Small intestine (tissue), 7 donors: ENCODE data around the gene TRIM68. TPM values are rescaled to one million over a fixed set of nuclear protein-coding genes. Genes with fewer than 3 reads are reported as not detected.

ENCODE experiments used
- DNase-seq, 2 donors: peaks; one replicate each; pipeline versions ENCODE4 v3.0.0 to v3.0.0-alpha.2; 2013
- FAIRE-seq: peaks from 2 replicates; lab custom pipeline; 2012; peaks lifted over from hg19 to GRCh38; lab: Jason Lieb, UNC
- H3K27ac ChIP-seq, 3 donors: one replicate each; pipeline ENCODE4 v1.5.1; 2013; ENCODE audit warnings: low read length in 2 of 3, mild to moderate bottlenecking in 2 of 3, control low read depth in 1 of 3, inconsistent platforms in 1 of 3, low read depth in 1 of 3, moderate library complexity in 1 of 3
- H3K27me3 ChIP-seq, 3 donors: one replicate each; pipeline ENCODE4 v1.6.1; 2013; ENCODE audit warnings: low read length in 3 of 3, inconsistent platforms in 1 of 3; ENCODE audit not compliant: control insufficient read depth in 3 of 3, insufficient read depth in 3 of 3
- H3K36me3 ChIP-seq, 3 donors: one replicate each; pipeline ENCODE4 v1.6.1; 2013; ENCODE audit warnings: low read length in 3 of 3, inconsistent platforms in 1 of 3, low read depth in 1 of 3, mild to moderate bottlenecking in 1 of 3, moderate library complexity in 1 of 3; ENCODE audit not compliant: control insufficient read depth in 3 of 3, insufficient read depth in 2 of 3
- H3K4me1 ChIP-seq, 3 donors: one replicate each; pipeline ENCODE4 v1.6.1; 2013; ENCODE audit warnings: low read length in 2 of 3, inconsistent platforms in 1 of 3, low read depth in 1 of 3, mild to moderate bottlenecking in 1 of 3, moderate library complexity in 1 of 3; ENCODE audit not compliant: control insufficient read depth in 3 of 3, insufficient read depth in 2 of 3
- H3K4me3 ChIP-seq, 3 donors: one replicate each; pipeline ENCODE4 v1.5.1; 2013; ENCODE audit warnings: low read length in 3 of 3, control low read depth in 1 of 3, inconsistent platforms in 1 of 3, low read depth in 1 of 3, mild to moderate bottlenecking in 1 of 3, moderate library complexity in 1 of 3
- H3K9me3 ChIP-seq, 2 donors: one replicate each; pipeline ENCODE4 v1.6.1; 2013; ENCODE audit warnings: low read depth in 1 of 2, low read length in 1 of 2; ENCODE audit not compliant: control insufficient read depth in 2 of 2, insufficient read depth in 1 of 2
- WGBS, 3 donors: extraction: QIAGEN DNeasy Blood & Tissue Kit; methylation state at CpG; one replicate each; pipeline ENCODE4 v1.1.7; 2013; 5-methylcytosine and 5-hydroxymethylcytosine counted together
- polyA plus RNA-seq, 4 donors: library from polyadenylated mRNA; stranded (reverse) in 3 of 4; unstranded in 1 of 4; fragments of 200-250 nt in 3 of 4; fragments of 120-200 nt in 1 of 4; gene quantifications; one replicate each; pipeline versions ENCODE4 v1.2.1 to v1.2.3, GENCODE V29; 2013
- donor health status: healthy with polysubstance abuse.
- donor health status: control.
- donor health status: control.
- donor health status: Bipolar disorder and iron deficiency.
- donor health status: healthy.

The TRIM68 gene
- polyA plus RNA-seq, 4 donors = 8.4 to 18.5 (median 10.6) TPM

GRCh38 chr11:4642043-4642442 lies 34.0 kb upstream of the TRIM68 start:
- Histone ChIP-seq H3K27ac (no peak overlapping the region), H3K9me3 (no peaks in the 10 kb centered on the region), H3K27me3 (peaks cover 0 to 5% (median 0%) of the 10 kb centered on the region in 3 donors), H3K36me3 (no peaks in the 10 kb centered on the region), H3K4me3 (no peak overlapping the region), H3K4me1 (no peaks in the 10 kb centered on the region)
- DNase-seq (no peak), FAIRE-seq (no peak)
- 70 to 79% (median 70%) methylated on average over 7 of the region's 7 CpGs for WGBS, 3 donors

- Histone ChIP-seq H3K27ac (no peak overlapping the region), H3K4me3 (no peak overlapping the region), H3K4me1 (no peaks in the 10 kb centered on the region), H3K27me3 (peaks cover 0 to 5% (median 0%) of the 10 kb centered on the region in 3 donors), H3K36me3 (no peaks in the 10 kb centered on the region), H3K9me3 (no peaks in the 10 kb centered on the region)
- no peak for DNase-seq
- WGBS, 3 donors = 78 to 86% (median 84%) methylated on average over 7 of the region's 7 CpGs
- no peak for FAIRE-seq
Measured at GRCh38 chr11:4641501-4641900, 33.5 kb upstream of the TRIM68 start.

DNA sequence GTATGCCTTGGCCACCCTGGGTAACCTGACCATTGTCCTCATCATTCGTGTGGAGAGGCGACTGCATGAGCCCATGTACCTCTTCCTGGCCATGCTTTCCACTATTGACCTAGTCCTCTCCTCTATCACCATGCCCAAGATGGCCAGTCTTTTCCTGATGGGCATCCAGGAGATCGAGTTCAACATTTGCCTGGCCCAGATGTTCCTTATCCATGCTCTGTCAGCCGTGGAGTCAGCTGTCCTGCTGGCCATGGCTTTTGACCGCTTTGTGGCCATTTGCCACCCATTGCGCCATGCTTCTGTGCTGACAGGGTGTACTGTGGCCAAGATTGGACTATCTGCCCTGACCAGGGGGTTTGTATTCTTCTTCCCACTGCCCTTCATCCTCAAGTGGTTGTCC lies 31.9 kb upstream of the TRIM68 start:
- FAIRE-seq (no peak), DNase-seq (no peak)
- H3K27ac ChIP-seq = no peak overlapping the region
- H3K9me3 ChIP-seq = no peaks in the 10 kb centered on the region
- H3K4me3 ChIP-seq = no peak overlapping the region
- H3K36me3 ChIP-seq = no peaks in the 10 kb centered on the region
- H3K4me1 ChIP-seq = no peaks in the 10 kb centered on the region
- 81 to 88% (median 82%) methylated on average over 6 of the region's 6 CpGs for WGBS, 3 donors
- H3K27me3 ChIP-seq = peaks cover 0 to 5% (median 0%) of the 10 kb centered on the region in 3 donors

- Histone ChIP-seq H3K27me3 (peaks cover 0 to 2% (median 0%) of the 10 kb centered on the region in 3 donors), H3K4me1 (no peaks in the 10 kb centered on the region), H3K27ac (no peak overlapping the region), H3K36me3 (no peaks in the 10 kb centered on the region), H3K9me3 (no peaks in the 10 kb centered on the region), H3K4me3 (no peak overlapping the region)
- FAIRE-seq = no peak
- no peak for DNase-seq
- 66 to 83% (median 75%) methylated on average over 3 of the region's 3 CpGs for WGBS, 3 donors
Measured at GRCh38 chr11:4637662-4638047, 29.6 kb upstream of the TRIM68 start.

DNA sequence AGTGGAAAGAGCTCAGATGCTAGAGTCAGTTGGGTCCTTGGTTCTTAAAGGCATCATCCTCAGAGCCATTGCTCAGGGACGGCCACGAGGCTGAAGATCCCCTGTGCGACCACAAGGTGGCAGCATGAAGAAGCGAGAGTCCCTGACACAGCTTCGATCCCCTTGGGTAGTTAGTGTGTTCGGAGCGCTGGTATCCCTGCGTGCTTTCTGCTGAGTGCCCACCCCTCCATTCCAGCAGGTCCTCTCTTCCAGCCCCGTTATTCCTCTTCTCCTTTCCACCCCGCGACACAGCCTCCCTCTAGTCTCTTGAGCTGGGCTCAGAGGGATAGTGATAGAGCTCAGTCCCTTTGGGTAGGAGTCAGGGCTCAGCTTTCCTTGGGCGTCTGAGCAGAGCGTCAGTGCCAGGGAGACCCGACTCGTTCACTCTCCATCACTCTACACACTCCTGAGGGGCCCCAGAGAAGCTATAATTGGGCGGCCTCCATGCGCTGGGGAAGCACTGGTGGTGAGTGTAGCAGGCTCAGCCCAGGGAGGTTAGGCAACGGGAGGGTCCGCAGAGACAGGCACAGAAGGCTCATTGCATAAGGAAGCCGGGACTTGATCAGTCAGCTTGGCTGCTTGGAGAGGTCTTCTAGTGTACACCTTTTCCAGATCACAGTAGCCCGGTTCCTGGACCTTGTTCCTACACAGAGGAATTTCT lies 29.1 kb upstream of the TRIM68 start, which contains the start of gene OR51D1:
TSS of gene OR51D1 (plus strand) at position 516 of the 700 bp plus-strand sequence. CDS start 2,314 bp downstream, outside the sequence.
- peaks cover 0 to 2% (median 0%) of the 10 kb centered on the region in 3 donors for H3K27me3 ChIP-seq
- no peak within 1 kb of the TSS for H3K4me3 ChIP-seq
- 30 to 34% (median 33%) methylated on average over 21 of the region's 21 CpGs for WGBS, 3 donors
- H3K4me1 ChIP-seq = no peaks in the 10 kb centered on the region
- peak; percentile 69 to 70 for DNase-seq
- H3K9me3 ChIP-seq = no peaks in the 10 kb centered on the region
- H3K27ac ChIP-seq = no peak within 1 kb of the TSS
- H3K36me3 ChIP-seq = no peaks in the 10 kb centered on the region
- FAIRE-seq = no peak

DNA sequence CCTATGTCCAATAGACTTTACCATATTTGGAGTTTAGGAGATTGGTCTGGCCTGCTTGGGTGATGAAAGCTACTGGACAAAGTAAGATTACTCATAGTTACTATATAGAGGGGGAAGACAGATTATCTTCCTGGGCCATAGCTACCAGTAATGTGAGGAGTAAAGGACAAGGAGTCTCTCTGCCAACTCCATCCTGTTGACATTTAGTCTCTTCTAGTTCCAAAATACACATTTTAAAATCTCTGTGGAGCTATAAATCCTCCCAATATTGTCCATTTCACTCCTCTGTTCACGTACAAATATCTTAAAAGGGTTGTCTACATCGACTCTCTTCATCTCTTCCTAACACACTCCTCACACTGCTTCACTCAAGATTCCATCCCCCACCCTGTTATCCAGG lies 28.1 kb upstream of the TRIM68 start:
- Histone ChIP-seq H3K9me3 (no peaks in the 10 kb centered on the region), H3K4me1 (no peaks in the 10 kb centered on the region), H3K27ac (no peak overlapping the region), H3K36me3 (no peaks in the 10 kb centered on the region), H3K27me3 (peaks cover 0 to 2% (median 0%) of the 10 kb centered on the region in 3 donors), H3K4me3 (no peak overlapping the region)
- DNase-seq = no peak
- no peak for FAIRE-seq
- WGBS, 3 donors = 72 to 78% (median 74%) methylated on average over 2 of the region's 2 CpGs

DNA sequence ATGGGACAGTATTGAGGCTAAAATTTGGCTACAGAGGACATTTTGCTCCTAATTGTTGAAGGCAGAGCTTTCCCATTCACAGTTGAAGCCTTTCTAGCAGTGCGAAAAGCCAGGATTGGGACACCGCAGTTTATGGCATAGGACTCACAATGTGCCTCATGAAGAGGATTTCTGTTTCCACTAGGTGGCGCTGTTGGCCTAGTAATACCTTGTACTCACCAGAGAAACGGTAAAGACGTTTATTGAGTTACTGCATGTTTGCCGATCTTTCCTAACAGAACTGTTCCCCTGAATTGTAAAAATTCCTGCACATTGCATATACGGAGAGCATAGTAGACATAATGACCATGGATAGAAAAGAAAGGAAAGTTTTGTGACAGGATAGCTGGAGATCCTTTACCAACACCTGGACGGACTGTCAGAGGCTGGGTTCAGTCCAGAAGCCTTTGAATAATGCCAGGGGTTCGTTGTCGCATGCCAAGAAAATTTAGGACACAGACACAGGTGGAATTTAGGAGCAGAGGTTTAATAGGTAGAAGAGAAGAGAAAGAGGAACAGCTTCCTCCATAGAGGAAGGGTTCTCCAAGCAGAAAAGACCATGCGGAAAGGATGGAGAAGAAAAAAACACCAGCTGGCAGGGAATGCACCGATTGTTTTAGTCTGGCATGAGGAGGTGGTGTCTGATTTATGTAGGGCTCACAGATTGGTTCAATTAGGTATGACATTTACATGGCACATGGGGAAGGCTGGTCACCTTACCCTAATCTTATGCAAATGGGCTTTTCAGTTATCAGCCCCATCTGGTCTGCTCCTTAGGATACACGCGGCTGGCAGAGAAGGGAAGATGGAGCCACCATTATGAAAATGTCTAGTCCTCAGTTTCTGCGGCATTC lies 18.4 kb upstream of the TRIM68 start:
- Histone ChIP-seq H3K27me3 (no peaks in the 10 kb centered on the region), H3K36me3 (no peaks in the 10 kb centered on the region), H3K27ac (no peak overlapping the region), H3K4me3 (no peak overlapping the region), H3K4me1 (no peaks in the 10 kb centered on the region), H3K9me3 (peaks cover 0 to 8% of the 10 kb centered on the region in 2 donors)
- DNase-seq = peak; percentile 65 to 73
- FAIRE-seq = no peak
- WGBS, 3 donors = 46 to 47% (median 46%) methylated on average over 15 of the region's 15 CpGs

DNA sequence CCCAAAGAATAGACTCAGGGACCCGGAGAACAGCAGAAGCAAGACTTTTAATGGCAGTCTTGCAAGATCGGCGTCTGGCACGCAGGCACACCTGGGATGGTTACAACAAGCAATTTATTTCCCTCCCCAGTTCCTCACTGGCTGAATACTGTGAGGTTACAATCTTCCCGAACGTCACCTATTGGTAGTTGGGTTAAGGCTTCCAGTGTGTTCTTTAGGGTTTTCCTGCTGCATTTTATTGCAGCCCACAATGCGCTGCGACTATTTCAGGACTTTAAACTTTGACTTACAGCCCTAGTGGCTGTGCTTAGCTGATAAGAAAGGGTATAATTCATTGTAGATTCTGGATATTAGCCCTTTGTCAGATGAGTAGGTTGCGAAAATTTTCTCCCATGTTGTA lies 11.5 kb upstream of the TRIM68 start:
- Histone ChIP-seq H3K4me3 (no peak overlapping the region), H3K9me3 (peaks cover 0 to 2% of the 10 kb centered on the region in 2 donors), H3K36me3 (no peaks in the 10 kb centered on the region), H3K4me1 (peaks cover 0 to 2% (median 0%) of the 10 kb centered on the region in 3 donors), H3K27ac (no peak overlapping the region), H3K27me3 (peaks cover 0 to 2% (median 0%) of the 10 kb centered on the region in 3 donors)
- DNase-seq (peak; percentile 58 to 80), FAIRE-seq (no peak)
- 49 to 72% (median 57%) methylated on average over 9 of the region's 9 CpGs for WGBS, 3 donors
